T-cell (primary cell): ENCODE data around the gene TIMM8B. TPM values are rescaled to one million over a fixed set of nuclear protein-coding genes. Genes with fewer than 3 reads are reported as not detected.

Source experiments
- ATAC-seq, 4 experiments: fragments of 200-7000 bp in 3 of 4; fragments of 150-1000 bp in 1 of 4; cut with Tn5 transposase; replicated peaks in 1 of 4; 1 replicate in 3 of 4; 2 replicates in 1 of 4; pipeline ENCODE4 v1.10.0; 2021; ENCODE audit warnings: moderate library complexity in 3 of 4, mild to moderate bottlenecking in 2 of 4, moderate number of reproducible peaks in 1 of 4
- CTCF ChIA-PET, 2 donors: fragments of 300-600 bp; sonication (Branson Sonifier 250); formaldehyde crosslinking; loops; one replicate each; lab custom pipeline; 2022; ENCODE audit warnings: antibody characterized with exemption in 2 of 2; lab: Charles Lee
- POLR2A ChIA-PET, 2 donors: fragments of 300-600 bp; sonication (Branson Sonifier 250); formaldehyde crosslinking; loops; one replicate each; lab custom pipeline; 2022; ENCODE audit warnings: antibody characterized with exemption in 2 of 2; lab: Charles Lee
- DNase-seq, 35 experiments: peaks; one replicate each; pipeline versions ENCODE4 v3.0.0 to v3.0.0-alpha.2; 2013 to 2023
- H3K27ac ChIP-seq: one replicate; pipeline ENCODE4 v1.5.1; 2013; ENCODE audit warnings: low read length
- H3K27me3 ChIP-seq, 2 experiments: replicated peaks in 1 of 2; 1 replicate in 1 of 2; 2 replicates in 1 of 2; pipeline versions ENCODE4 v1.6.1 to v1.7.0; 2013; ENCODE audit warnings: low read length in 1 of 2, mixed read lengths in 1 of 2; ENCODE audit not compliant: control insufficient read depth in 2 of 2, insufficient read depth in 2 of 2; ENCODE audit errors: extremely low read depth in 1 of 2
- H3K36me3 ChIP-seq, 2 donors: 1 replicate in 1 of 2; 2 replicates in 1 of 2; pipeline versions ENCODE4 v1.6.1 to v1.7.0; 2013; ENCODE audit warnings: low read length in 1 of 2; ENCODE audit not compliant: control insufficient read depth in 2 of 2, insufficient read depth in 1 of 2; ENCODE audit errors: extremely low read depth in 1 of 2
- H3K4me1 ChIP-seq, 2 experiments: 1 replicate in 1 of 2; 2 replicates in 1 of 2; pipeline versions ENCODE4 v1.6.1 to v1.7.0; 2013; ENCODE audit warnings: low read length in 2 of 2, mixed read lengths in 1 of 2; ENCODE audit not compliant: insufficient read depth in 2 of 2, control insufficient read depth in 1 of 2; ENCODE audit errors: extremely low read depth in 1 of 2
- H3K4me3 ChIP-seq, 2 donors: 1 replicate in 1 of 2; 2 replicates in 1 of 2; pipeline versions ENCODE4 v1.5.1 to v1.7.0; 2013; ENCODE audit warnings: mild to moderate bottlenecking in 2 of 2, low read length in 1 of 2, moderate library complexity in 1 of 2; ENCODE audit not compliant: control insufficient read depth in 1 of 2; ENCODE audit errors: extremely low read depth in 1 of 2
- H3K9me3 ChIP-seq: 2 replicates; pipeline ENCODE4 v1.7.0; 2013
- H3K27ac Mint-ChIP-seq, 2 donors: one replicate each; pipeline ENCODE4 v1.8.0; 2020 to 2021; ENCODE audit warnings: mild to moderate bottlenecking in 2 of 2, mixed read lengths in 2 of 2
- H3K27me3 Mint-ChIP-seq, 2 donors: one replicate each; pipeline ENCODE4 v1.8.0; 2021 to 2022; ENCODE audit warnings: mixed read lengths in 2 of 2
- H3K36me3 Mint-ChIP-seq: one replicate; pipeline ENCODE4 v1.8.0; 2021; ENCODE audit warnings: mixed read lengths
- H3K4me1 Mint-ChIP-seq, 3 donors: one replicate each; pipeline ENCODE4 v1.8.0; 2020 to 2022; ENCODE audit warnings: mixed read lengths in 3 of 3, mild to moderate bottlenecking in 1 of 3
- H3K4me3 Mint-ChIP-seq, 3 donors: one replicate each; pipeline ENCODE4 v1.8.0; 2020 to 2022; ENCODE audit warnings: mild to moderate bottlenecking in 3 of 3, mixed read lengths in 3 of 3, moderate library complexity in 3 of 3
- H3K9me3 Mint-ChIP-seq, 3 donors: one replicate each; pipeline ENCODE4 v1.8.0; 2020 to 2022; ENCODE audit warnings: mixed read lengths in 3 of 3
- WGBS: methylation state at CpG from one replicate; pipeline ENCODE4 v1.1.5; 2013; ENCODE audit warnings: missing lambda C conversion rate; ENCODE audit not compliant: insufficient coverage; 5-methylcytosine and 5-hydroxymethylcytosine counted together
- total RNA-seq, 35 experiments: library from RNA in 6 of 35; stranded (reverse) in 6 of 35; fragments of 120-200 nt in 1 of 35; gene quantifications; one replicate each; pipeline versions ENCODE4 v1.2.1 to v1.2.4 and lab custom pipeline; 2013 to 2026

Gene TIMM8B, protein sequence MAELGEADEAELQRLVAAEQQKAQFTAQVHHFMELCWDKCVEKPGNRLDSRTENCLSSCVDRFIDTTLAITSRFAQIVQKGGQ
- total RNA-seq (10 to 100 TPM; 13.8 to 23.7 (median 21.1) TPM), total RNA-seq (lab: John Stamatoyannopoulos, UW) (9.0 to 53.5 (median 16.0) reads per million in 29 experiments)
- total RNA-seq (2013): 26.5 TPM

GRCh38 chr11:112086422-112087191 is at the start of gene TIMM8B, which contains the start of gene SDHD:
Gene TIMM8B, minus strand, starts transcription at chr11:112086756. Its CDS starts 33 bp downstream, at chr11:112086723.
Gene SDHD, plus strand, starts transcription at chr11:112086873. Its CDS starts 35 bp downstream, at chr11:112086908.
- Histone ChIP-seq H3K27ac (peak within 1 kb of the TSS; percentile 50), H3K4me3 (peak within 1 kb of the TSS; percentile 86 to 98), H3K27me3 (no peaks in the 10 kb centered on the region), H3K9me3 (no peaks in the 10 kb centered on the region), H3K4me1 (peaks cover 17 to 26% of the 10 kb centered on the region in 2 experiments), H3K36me3 (peaks cover 0 to 66% of the 10 kb centered on the region in 2 donors)
- POLR2A ChIA-PET: interaction anchor here (0.7 to 1.8 kb wide), 5 partner anchors 9 to 161 kb away, joined by 3 to 13 read pairs (median 3); partner anchors contain the start of genes NKAPD1 (in 1 of the 2) and PIH1D2 (in 1 of the 2)
- Mint-ChIP-seq H3K9me3 (no peaks in the 10 kb centered on the region), H3K36me3 (peaks cover 49% of the 10 kb centered on the region), H3K27me3 (no peaks in the 10 kb centered on the region), H3K4me1 (peaks cover 54 to 58% (median 57%) of the 10 kb centered on the region in 3 donors), H3K4me3 (peak within 1 kb of the TSS; percentile 92 to 99 (median 99)), H3K27ac (peak within 1 kb of the TSS; percentile 98 to 99)
- under 1% methylated on average over 25 of the region's 45 CpGs for WGBS
- ATAC-seq (peak; percentile 91 to 94 (median 93)), DNase-seq (peak; percentile 90 to 98 (median 95))
- CTCF ChIA-PET: interaction anchor here in 1 of 2 donors (0.7 to 1.7 kb wide), 6 partner anchors 9 to 160 kb away, joined by 3 to 11 read pairs (median 4); partner anchors contain the start of gene NKAPD1

GRCh38 chr11:112134473-112134872 is 47.9 kb upstream of the TIMM8B start:
- Histone ChIP-seq H3K4me1 (no peaks in the 10 kb centered on the region), H3K36me3 (no peaks in the 10 kb centered on the region), H3K4me3 (no peak overlapping the region), H3K9me3 (no peaks in the 10 kb centered on the region), H3K27me3 (no peaks in the 10 kb centered on the region), H3K27ac (no peak overlapping the region)
- no peak for ATAC-seq
- ChIA-PET CTCF (no interaction called here), POLR2A (no interaction called here)
- Mint-ChIP-seq H3K9me3 (no peaks in the 10 kb centered on the region), H3K36me3 (peaks cover 3% of the 10 kb centered on the region), H3K4me1 (peaks cover 0 to 2% (median 0%) of the 10 kb centered on the region in 3 donors), H3K4me3 (no peak overlapping the region), H3K27me3 (no peaks in the 10 kb centered on the region), H3K27ac (no peak overlapping the region)
- 100% methylated on average over 2 of the region's 4 CpGs for WGBS
- no peak for DNase-seq

DNA sequence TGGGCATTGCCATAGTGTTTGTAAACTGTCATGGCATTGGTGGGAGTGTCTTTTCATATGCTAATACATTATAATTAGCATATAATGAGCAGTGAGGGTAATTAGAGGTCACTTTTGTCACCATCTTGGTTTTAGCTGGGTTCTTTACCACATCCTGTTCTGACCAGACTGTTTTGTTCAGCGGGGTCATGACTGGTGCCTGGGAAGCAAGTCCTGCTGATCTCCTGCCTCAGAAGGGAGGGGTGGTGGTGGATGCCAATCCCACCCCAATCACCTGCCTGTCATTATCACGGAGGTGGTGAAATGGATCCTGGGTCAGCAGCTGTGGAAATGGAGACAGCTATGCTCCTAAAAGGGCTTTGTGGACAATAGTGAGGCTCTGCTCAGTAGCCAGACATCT is 46.2 kb upstream of the TIMM8B start:
- ChIA-PET CTCF (interaction anchor here in 1 of 2 donors (0.7 kb wide), 1 partner anchor 535 kb away, joined by 3 read pairs; no protein-coding TSS in a partner anchor), POLR2A (no interaction called here)
- Histone ChIP-seq H3K4me3 (no peak overlapping the region), H3K4me1 (no peaks in the 10 kb centered on the region), H3K9me3 (no peaks in the 10 kb centered on the region), H3K27me3 (no peaks in the 10 kb centered on the region), H3K36me3 (no peaks in the 10 kb centered on the region), H3K27ac (no peak overlapping the region)
- no peaks in the 10 kb centered on the region for H3K9me3 Mint-ChIP-seq
- H3K4me3 Mint-ChIP-seq: no peak overlapping the region
- ATAC-seq: no peak
- no CpG with 5 or more reads among the region's 2 CpGs for WGBS
- DNase-seq: no peak
- no peaks in the 10 kb centered on the region for H3K27me3 Mint-ChIP-seq
- peaks cover 3% of the 10 kb centered on the region for H3K36me3 Mint-ChIP-seq
- H3K27ac Mint-ChIP-seq: no peak overlapping the region
- H3K4me1 Mint-ChIP-seq: peaks cover 0 to 2% (median 0%) of the 10 kb centered on the region in 3 donors

GRCh38 chr11:112129656-112130055 is 43.1 kb upstream of the TIMM8B start:
- Histone ChIP-seq H3K36me3 (no peaks in the 10 kb centered on the region), H3K27ac (no peak overlapping the region), H3K4me3 (no peak overlapping the region), H3K4me1 (no peaks in the 10 kb centered on the region), H3K27me3 (no peaks in the 10 kb centered on the region), H3K9me3 (no peaks in the 10 kb centered on the region)
- peak in 1 of 35 experiments; percentile 2 for DNase-seq
- Mint-ChIP-seq H3K9me3 (no peaks in the 10 kb centered on the region), H3K4me3 (no peak overlapping the region), H3K4me1 (peaks cover 0 to 2% (median 0%) of the 10 kb centered on the region in 3 donors), H3K36me3 (no peaks in the 10 kb centered on the region), H3K27ac (no peak overlapping the region), H3K27me3 (no peaks in the 10 kb centered on the region)
- ChIA-PET POLR2A (no interaction called here), CTCF (interaction anchor here in 1 of 2 donors (0.5 kb wide), 1 partner anchor 168 kb away, joined by 3 read pairs; no protein-coding TSS in a partner anchor)
- no peak for ATAC-seq
- WGBS: 89% methylated on average over 3 of the region's 5 CpGs

- Mint-ChIP-seq H3K27me3 (no peaks in the 10 kb centered on the region), H3K9me3 (no peaks in the 10 kb centered on the region), H3K27ac (no peak overlapping the region), H3K4me3 (no peak overlapping the region), H3K4me1 (peaks cover 0 to 2% (median 0%) of the 10 kb centered on the region in 3 donors), H3K36me3 (no peaks in the 10 kb centered on the region)
- Histone ChIP-seq H3K4me3 (no peak overlapping the region), H3K36me3 (no peaks in the 10 kb centered on the region), H3K27ac (no peak overlapping the region), H3K4me1 (no peaks in the 10 kb centered on the region), H3K9me3 (no peaks in the 10 kb centered on the region), H3K27me3 (no peaks in the 10 kb centered on the region)
- no peak for DNase-seq
- ChIA-PET CTCF (interaction anchor here in 1 of 2 donors (1.7 kb wide), 1 partner anchor 15 kb away, joined by 4 read pairs; no protein-coding TSS in a partner anchor), POLR2A (no interaction called here)
- WGBS: 92% methylated on average over 2 of the region's 3 CpGs
- ATAC-seq: no peak
These were observed 42.0 kb upstream of the TIMM8B start for GRCh38 chr11:112128483-112129121.

DNA sequence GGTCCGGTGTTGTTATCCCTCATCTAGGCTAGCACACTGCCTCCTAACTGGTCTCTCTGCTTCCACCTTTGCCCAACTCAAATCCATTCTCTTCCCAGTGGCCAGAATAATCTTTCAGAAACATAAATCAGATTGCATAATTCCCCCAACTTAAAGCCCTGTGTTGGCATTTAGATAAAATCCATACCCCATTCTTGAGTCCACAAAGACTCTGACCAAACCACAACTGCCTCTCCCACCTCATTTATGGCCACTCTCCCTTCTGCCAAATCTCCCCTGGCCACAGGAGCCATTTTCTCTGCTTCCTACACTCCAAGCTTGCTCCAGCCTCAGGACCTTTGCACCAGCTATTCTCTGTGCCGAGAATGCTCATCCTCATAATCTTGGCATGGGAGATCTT is 40.5 kb upstream of the TIMM8B start:
- Mint-ChIP-seq H3K9me3 (no peaks in the 10 kb centered on the region), H3K27ac (no peak overlapping the region), H3K4me1 (peaks cover 0 to 2% (median 0%) of the 10 kb centered on the region in 3 donors), H3K36me3 (peaks cover 3% of the 10 kb centered on the region), H3K27me3 (no peaks in the 10 kb centered on the region), H3K4me3 (no peak overlapping the region)
- ATAC-seq (no peak), DNase-seq (no peak)
- CTCF ChIA-PET: interaction anchor here in 1 of 2 donors (1.7 kb wide), 1 partner anchor 13 kb away, joined by 4 read pairs; no protein-coding TSS in a partner anchor
- no peak overlapping the region for H3K27ac ChIP-seq
- H3K27me3 ChIP-seq: no peaks in the 10 kb centered on the region
- no peaks in the 10 kb centered on the region for H3K36me3 ChIP-seq
- POLR2A ChIA-PET: no interaction called here
- H3K4me1 ChIP-seq: no peaks in the 10 kb centered on the region
- no peak overlapping the region for H3K4me3 ChIP-seq
- H3K9me3 ChIP-seq: no peaks in the 10 kb centered on the region
- 100% methylated on average over 1 of the region's 2 CpGs for WGBS
